AG09309 (cell line): Measurements from ENCODE around the gene KIAA0825.
"Not testable (repeated sequence)": the region's sequence is repeated elsewhere in the genome, so short reads cannot be mapped to it uniquely, and the experiment has no call there.

Source experiments
- DNase-seq: peaks from one replicate; pipeline ENCODE4 v3.0.0-alpha.2; 2010; ENCODE audit warnings: low read depth
- H3K4me3 ChIP-seq: 2 replicates; pipeline ENCODE4 v1.5.1; 2011; ENCODE audit warnings: mild to moderate bottlenecking, low read depth, low read length, moderate library complexity; ENCODE audit not compliant: control insufficient read depth
- TF ChIP-seq, protein P1 (sequence below): IDR thresholded peaks from 2 replicates; pipeline ENCODE4 v1.5.1; 2011; ENCODE audit warnings: mild to moderate bottlenecking, low read depth, low read length, inconsistent platforms; ENCODE audit not compliant: insufficient read depth, control insufficient read depth; ENCODE audit errors: missing control alignments

The KIAA0825 gene

GRCh38 chr5:94595281-94595840 lies 23.0 kb downstream of the KIAA0825 start:
- TF ChIP-seq, protein P1, sequence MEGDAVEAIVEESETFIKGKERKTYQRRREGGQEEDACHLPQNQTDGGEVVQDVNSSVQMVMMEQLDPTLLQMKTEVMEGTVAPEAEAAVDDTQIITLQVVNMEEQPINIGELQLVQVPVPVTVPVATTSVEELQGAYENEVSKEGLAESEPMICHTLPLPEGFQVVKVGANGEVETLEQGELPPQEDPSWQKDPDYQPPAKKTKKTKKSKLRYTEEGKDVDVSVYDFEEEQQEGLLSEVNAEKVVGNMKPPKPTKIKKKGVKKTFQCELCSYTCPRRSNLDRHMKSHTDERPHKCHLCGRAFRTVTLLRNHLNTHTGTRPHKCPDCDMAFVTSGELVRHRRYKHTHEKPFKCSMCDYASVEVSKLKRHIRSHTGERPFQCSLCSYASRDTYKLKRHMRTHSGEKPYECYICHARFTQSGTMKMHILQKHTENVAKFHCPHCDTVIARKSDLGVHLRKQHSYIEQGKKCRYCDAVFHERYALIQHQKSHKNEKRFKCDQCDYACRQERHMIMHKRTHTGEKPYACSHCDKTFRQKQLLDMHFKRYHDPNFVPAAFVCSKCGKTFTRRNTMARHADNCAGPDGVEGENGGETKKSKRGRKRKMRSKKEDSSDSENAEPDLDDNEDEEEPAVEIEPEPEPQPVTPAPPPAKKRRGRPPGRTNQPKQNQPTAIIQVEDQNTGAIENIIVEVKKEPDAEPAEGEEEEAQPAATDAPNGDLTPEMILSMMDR: no peak
- DNase-seq: no peak
- no peak overlapping the region for H3K4me3 ChIP-seq

DNA sequence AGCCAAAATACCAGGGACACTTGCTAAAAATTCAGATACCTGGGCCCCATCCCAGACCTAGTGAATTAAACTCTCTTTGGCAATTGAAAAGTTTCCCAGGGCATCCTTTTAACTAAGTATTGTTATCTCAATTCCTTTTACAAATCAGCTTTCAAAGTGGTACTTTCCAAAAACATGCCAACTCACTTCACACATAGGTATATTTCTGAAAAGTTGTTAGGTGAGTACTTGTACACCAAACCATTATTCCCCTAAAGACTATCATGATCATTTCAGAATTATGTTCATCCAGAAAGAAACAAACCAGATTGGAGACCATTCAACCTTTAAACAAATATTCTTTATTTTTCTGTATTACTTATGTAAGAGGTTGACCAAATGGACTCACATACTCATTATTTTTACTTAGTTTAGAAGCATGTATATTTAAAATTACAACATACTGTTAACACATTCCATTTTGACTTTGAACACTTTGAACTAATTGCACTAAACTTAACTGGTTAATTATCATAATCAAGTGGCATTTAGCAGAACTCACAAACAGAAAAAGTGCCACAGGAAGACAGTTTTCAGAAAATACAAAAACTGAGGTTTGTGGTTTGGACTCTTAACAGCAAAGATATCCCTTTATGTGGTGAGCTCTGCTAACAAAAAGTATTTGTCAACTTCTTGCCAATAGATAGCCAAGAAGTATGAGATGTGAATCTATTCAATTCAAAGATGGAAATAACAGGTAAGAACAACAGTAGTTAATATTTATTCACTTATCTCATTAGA lies 40.7 kb downstream of the KIAA0825 start:
- no peak for DNase-seq
- no peak overlapping the region for H3K4me3 ChIP-seq
- TF ChIP-seq, protein P1: no peak

GRCh38 chr5:94575196-94575595 lies 43.2 kb downstream of the KIAA0825 start:
- no peak for DNase-seq
- TF ChIP-seq, protein P1: no peak
- H3K4me3 ChIP-seq: no peak overlapping the region

GRCh38 chr5:94573349-94573748 lies 45.1 kb downstream of the KIAA0825 start:
- DNase-seq, H3K4me3 ChIP-seq: not testable (repeated sequence)

DNA sequence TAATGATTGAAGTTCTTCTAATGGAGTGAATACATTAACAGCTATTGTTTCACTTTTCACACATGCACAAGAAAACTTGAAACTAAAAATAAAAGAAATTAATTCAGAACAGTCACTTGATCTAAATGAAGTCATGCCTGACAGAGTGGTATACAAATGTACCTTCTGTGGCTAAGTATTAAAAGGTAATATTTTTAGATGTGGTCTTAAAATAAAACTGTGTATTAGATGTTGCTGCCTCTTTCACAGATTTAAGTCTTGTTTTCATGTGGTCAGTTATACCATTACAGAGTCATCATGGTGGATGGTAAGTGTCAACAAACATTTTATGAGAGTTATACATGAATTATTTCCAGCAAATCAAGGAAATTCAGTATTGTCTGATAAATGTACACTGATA lies 47.0 kb downstream of the KIAA0825 start:
- H3K4me3 ChIP-seq: no peak overlapping the region
- TF ChIP-seq, protein P1: no peak

GRCh38 chr5:94564812-94565211 lies 53.6 kb downstream of the KIAA0825 start:
- no peak for DNase-seq
- TF ChIP-seq, protein P1: no peak

More for the DNA sequence above, 47.0 kb downstream of the KIAA0825 start:
- no peak for DNase-seq

DNA sequence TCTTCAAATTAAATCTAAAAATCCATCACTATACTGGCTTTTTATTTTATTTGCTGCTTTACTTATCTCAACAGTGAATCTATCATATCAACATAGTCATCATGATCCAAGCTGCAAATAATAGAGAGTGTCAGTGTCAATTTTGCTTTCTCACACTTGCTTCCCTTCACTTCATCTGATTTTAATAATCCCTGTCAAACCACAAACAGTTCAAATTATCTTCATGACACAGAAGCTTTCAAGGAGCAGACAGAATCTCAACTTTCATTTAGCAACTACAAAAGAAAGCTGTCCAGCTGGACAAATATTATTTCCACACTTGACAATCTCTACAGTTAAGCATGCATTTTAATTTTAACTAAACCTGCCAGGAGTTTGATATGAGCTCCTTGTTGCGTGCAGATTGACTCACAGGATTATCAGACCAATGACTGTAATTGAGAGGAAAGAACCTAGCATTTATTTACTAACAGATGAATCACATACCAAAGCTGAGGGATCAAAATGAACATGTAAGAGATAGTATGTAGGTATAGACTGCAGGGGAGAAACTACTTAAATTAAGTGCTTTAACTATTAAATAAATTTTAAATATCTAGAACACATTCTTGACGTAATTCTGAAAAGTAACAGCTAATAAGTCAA lies 56.0 kb downstream of the KIAA0825 start:
- no peak overlapping the region for H3K4me3 ChIP-seq
- no peak for DNase-seq
- TF ChIP-seq, protein P1: no peak

More at GRCh38 chr5:94564812-94565211, 53.6 kb downstream of the KIAA0825 start:
- no peak overlapping the region for H3K4me3 ChIP-seq
